ENCODE results near the gene EIF4EBP2. TPM values are rescaled to one million over a fixed set of nuclear protein-coding genes. Genes with fewer than 3 reads are reported as not detected.

The EIF4EBP2 gene
- total and polyA plus RNA-seq, 2 experiments from 2014 or later: 36.8 to 39.1 TPM

DNA sequence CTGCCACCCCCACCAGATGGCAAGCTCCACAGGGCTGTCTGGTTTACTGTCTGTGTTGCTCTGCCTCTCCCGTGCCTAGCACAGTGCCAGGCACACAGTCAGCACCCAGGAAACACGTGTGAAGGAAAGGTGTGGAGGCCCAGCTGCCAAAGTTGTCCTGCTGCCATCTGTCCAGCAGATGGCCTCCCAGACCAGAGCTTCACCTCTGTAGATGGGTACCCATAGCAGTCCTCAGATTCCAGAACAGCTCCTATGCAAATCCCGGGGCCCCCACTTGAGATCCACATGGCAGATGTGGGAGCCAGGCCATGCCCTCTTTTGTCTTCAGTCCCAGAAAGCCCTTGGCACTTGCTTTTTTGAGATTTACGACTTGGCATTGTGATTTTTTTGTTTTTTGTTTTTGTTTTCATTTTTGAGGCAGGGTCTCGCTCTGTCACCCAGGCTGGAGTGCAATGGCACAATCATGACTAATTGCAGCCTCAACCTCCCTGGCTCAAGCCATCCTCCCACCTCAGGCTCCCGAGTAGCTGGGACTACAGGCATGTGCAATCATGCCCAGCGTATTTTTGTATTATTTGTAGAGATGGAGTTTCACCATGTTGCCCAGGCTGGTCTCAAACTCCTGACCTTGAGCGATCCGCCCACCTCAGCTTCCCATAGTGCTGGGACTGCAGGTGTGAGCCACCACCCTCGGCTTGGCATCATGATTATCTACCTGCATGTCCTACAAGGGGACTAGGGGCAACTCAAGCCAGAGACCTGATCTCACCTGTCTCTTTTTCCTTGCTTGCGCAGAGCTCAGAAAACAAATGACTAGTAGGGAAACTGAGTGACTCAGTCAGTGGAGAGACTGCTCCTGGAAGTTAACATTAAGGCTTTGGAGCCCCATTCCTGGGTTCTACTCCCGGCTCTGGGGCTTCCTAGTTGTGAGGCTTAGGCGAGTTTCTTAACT is 57.7 kb downstream of the EIF4EBP2 start:
- peak; percentile 63 to 73 for DNase-seq (ENCODE audit: low read depth in 1 of 2, low spot score in 1 of 2)
- H3K4me1 ChIP-seq (ENCODE audit: low read depth): peaks cover 5% of the 10 kb centered on the region
- H3K27me3 ChIP-seq: peaks cover 35% of the 10 kb centered on the region
- TF ChIP-seq, protein P1, sequence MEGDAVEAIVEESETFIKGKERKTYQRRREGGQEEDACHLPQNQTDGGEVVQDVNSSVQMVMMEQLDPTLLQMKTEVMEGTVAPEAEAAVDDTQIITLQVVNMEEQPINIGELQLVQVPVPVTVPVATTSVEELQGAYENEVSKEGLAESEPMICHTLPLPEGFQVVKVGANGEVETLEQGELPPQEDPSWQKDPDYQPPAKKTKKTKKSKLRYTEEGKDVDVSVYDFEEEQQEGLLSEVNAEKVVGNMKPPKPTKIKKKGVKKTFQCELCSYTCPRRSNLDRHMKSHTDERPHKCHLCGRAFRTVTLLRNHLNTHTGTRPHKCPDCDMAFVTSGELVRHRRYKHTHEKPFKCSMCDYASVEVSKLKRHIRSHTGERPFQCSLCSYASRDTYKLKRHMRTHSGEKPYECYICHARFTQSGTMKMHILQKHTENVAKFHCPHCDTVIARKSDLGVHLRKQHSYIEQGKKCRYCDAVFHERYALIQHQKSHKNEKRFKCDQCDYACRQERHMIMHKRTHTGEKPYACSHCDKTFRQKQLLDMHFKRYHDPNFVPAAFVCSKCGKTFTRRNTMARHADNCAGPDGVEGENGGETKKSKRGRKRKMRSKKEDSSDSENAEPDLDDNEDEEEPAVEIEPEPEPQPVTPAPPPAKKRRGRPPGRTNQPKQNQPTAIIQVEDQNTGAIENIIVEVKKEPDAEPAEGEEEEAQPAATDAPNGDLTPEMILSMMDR (IDR thresholded peaks at IDR 0.05; ENCODE audit: low read depth, low read length): peak; percentile 92
- H3K27ac ChIP-seq: no peak overlapping the region
- H3K9me3 ChIP-seq (ENCODE audit: low read depth): no peaks in the 10 kb centered on the region
- no peak overlapping the region for H3K4me3 ChIP-seq
- no peaks in the 10 kb centered on the region for H3K36me3 ChIP-seq

DNA sequence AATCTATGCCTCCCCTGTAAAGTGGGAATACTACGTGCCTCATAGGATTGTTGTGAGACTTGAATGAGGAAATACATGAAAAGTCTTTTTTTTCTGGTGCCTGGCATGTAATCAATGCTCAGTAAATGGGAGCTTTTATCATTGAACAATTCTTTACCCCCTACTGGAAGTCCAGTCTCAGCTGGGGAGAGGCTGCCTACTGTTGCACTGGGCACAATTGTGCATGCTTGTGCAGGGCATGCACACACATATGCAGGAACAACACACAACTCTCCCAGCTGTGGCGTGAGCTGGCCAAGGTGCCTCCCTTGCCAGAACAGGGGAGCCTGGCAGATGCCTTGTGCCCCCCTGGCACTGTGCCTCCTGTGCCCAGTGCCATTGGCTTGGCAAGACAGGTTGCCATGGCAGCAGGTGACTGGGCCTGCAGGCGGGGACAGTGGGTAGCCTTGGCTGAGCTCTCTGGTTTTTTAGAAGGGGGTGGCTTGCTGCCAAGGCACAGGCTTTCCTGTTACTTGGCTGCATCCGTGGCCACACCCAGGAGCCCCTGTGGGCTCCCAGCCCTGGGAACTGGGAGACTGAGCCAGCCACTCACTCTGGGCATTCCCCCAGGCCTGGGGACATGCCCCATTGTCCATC is 58.5 kb downstream of the EIF4EBP2 start:
- DNase-seq (ENCODE audit: low read depth in 1 of 2, low spot score in 1 of 2): no peak
- no peak overlapping the region for H3K27ac ChIP-seq
- peaks cover 28% of the 10 kb centered on the region for H3K27me3 ChIP-seq
- H3K4me3 ChIP-seq: no peak overlapping the region
- TF ChIP-seq, protein P1 (IDR thresholded peaks at IDR 0.05; ENCODE audit: low read depth, low read length): no peak
- H3K4me1 ChIP-seq (ENCODE audit: low read depth): peaks cover 5% of the 10 kb centered on the region
- no peaks in the 10 kb centered on the region for H3K9me3 ChIP-seq (ENCODE audit: low read depth)
- H3K36me3 ChIP-seq: no peaks in the 10 kb centered on the region

DNA sequence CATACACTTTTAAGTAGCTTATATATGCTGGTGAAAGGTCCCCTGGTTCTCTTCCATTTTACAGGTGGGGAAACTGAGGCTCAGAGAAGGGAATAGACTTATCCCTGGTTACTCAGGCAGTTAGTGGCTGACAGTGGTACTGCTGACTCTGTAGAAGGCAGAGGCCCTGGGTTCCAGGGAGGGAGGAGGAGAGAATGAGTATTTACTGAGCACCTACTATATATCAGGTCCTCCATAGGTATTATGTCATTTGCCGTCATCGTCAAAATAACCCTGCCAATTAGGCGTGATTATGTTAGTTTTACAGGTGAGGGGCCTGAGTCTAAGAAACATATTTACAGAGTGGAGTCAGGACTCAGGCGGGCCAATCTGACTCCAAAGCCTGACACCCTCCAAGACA is 61.3 kb downstream of the EIF4EBP2 start:
- DNase-seq (ENCODE audit: low read depth in 1 of 2, low spot score in 1 of 2): no peak
- Histone ChIP-seq H3K4me3 (no peak overlapping the region), H3K27me3 (no peaks in the 10 kb centered on the region), H3K9me3 (ENCODE audit: low read depth) (no peaks in the 10 kb centered on the region), H3K36me3 (no peaks in the 10 kb centered on the region), H3K27ac (no peak overlapping the region), H3K4me1 (ENCODE audit: low read depth) (peaks cover 8% of the 10 kb centered on the region)
- TF ChIP-seq, protein P1 (IDR thresholded peaks at IDR 0.05; ENCODE audit: low read depth, low read length): no peak

DNA sequence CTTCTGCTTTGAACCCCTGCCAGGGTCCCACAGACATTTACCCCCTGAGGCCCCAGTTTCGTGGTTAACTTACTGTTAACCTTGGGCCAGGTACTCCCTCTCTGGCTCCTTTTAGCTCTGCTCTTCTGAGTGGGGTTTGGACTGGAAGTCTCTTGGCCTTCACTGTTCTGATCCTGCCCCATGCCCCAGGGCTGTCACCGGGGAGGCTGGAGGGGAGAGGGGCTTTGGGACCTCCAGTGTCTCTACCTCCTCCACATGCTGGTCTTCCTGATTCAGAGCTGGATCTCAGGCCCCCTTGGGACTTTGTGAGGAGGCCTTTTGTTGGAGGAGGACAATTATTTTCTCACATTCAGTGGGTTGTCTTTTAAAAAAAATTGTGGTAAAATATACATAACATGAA is 61.9 kb downstream of the EIF4EBP2 start:
- TF ChIP-seq, protein P1 (IDR thresholded peaks at IDR 0.05; ENCODE audit: low read depth, low read length): no peak
- Histone ChIP-seq H3K4me3 (no peak overlapping the region), H3K4me1 (ENCODE audit: low read depth) (peaks cover 8% of the 10 kb centered on the region), H3K9me3 (ENCODE audit: low read depth) (no peaks in the 10 kb centered on the region), H3K36me3 (no peaks in the 10 kb centered on the region), H3K27me3 (no peaks in the 10 kb centered on the region), H3K27ac (no peak overlapping the region)
- no peak for DNase-seq (ENCODE audit: low read depth in 1 of 2, low spot score in 1 of 2)

DNA sequence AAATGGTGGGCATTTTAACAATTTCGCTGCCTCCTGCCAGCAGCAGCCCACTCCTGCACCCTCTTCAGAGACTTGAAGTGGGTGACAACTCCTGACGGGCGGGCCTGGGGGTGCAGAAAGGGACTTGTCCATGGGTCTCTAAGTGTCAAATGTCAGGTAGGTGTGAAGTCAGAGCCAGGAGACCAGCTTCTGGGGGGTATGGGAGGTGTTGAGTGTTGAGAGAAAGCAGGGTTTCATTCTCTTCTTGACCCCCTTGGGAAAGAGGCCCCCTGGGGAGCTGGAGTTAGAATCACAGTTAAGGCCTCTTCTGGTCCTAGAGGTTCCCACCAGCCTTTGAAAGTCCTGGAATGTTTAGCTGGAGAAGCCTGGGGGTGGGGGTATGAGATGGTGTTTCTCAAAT is 63.0 kb downstream of the EIF4EBP2 start:
- Histone ChIP-seq H3K36me3 (no peaks in the 10 kb centered on the region), H3K4me1 (ENCODE audit: low read depth) (peaks cover 8% of the 10 kb centered on the region), H3K27ac (no peak overlapping the region), H3K4me3 (no peak overlapping the region), H3K9me3 (ENCODE audit: low read depth) (no peaks in the 10 kb centered on the region), H3K27me3 (no peaks in the 10 kb centered on the region)
- TF ChIP-seq, protein P1 (IDR thresholded peaks at IDR 0.05; ENCODE audit: low read depth, low read length): no peak
- DNase-seq (ENCODE audit: low read depth in 1 of 2, low spot score in 1 of 2): peak in 1 of 2 donors; percentile 59

Measured in cardiac muscle cell (in vitro differentiated cells and primary cell).